Measurements from ENCODE around the gene NKX6-2. TPM values are rescaled to one million over a fixed set of nuclear protein-coding genes. Genes with fewer than 3 reads are reported as not detected.

The NKX6-2 gene
- total RNA-seq, 1 experiment from 2014 or later, result not detected

- no peaks in the 10 kb centered on the region for H3K9me3 Mint-ChIP-seq (ENCODE audit: unreplicated experiment)
- H3K4me3 Mint-ChIP-seq (ENCODE audit: unreplicated experiment), result no peak overlapping the region
- Histone ChIP-seq H3K36me3 (ENCODE audit: control insufficient read depth, insufficient read depth, low read length) (no peaks in the 10 kb centered on the region; the same call in 1 of the 2 replicates), H3K27me3 (replicated peaks; ENCODE audit: control insufficient read depth, insufficient read depth, low read length) (no peaks in the 10 kb centered on the region), H3K4me1 (no peaks in the 10 kb centered on the region), H3K4me3 (ENCODE audit: low read depth, low read length) (no peak overlapping the region), H3K9me3 (no peaks in the 10 kb centered on the region)
- TF ChIP-seq CTCF (IDR thresholded peaks at IDR 0.05; ENCODE audit: insufficient read depth in 1 of 2, low read depth in 1 of 2, low read length in 1 of 2, severe bottlenecking in 1 of 2, unreplicated experiment in 1 of 2), result no peak
- ChIA-PET CTCF (no interaction called here), POLR2A (no interaction called here)
- H3K27ac Mint-ChIP-seq (ENCODE audit: unreplicated experiment), result no peak overlapping the region
- peaks cover 7% of the 10 kb centered on the region for H3K36me3 Mint-ChIP-seq (ENCODE audit: insufficient read depth, unreplicated experiment)
- BruUV-seq (replicated peaks), result no TSS peak
- H3K4me1 Mint-ChIP-seq (ENCODE audit: low read depth, unreplicated experiment), result no peaks in the 10 kb centered on the region
- intact Hi-C loops (cut with micrococcal nuclease; ENCODE audit: unreplicated experiment), result no loop called here
- no peak for DNase-seq
- no peaks in the 10 kb centered on the region for H3K27me3 Mint-ChIP-seq (ENCODE audit: insufficient read depth, unreplicated experiment)
These were observed 24.4 kb downstream of the NKX6-2 start for GRCh38 chr10:132761395-132762060.

GRCh38 chr10:132758865-132759264, 27.1 kb downstream of the NKX6-2 start:
- H3K27ac Mint-ChIP-seq (ENCODE audit: unreplicated experiment), result no peak overlapping the region
- ChIA-PET POLR2A (no interaction called here), CTCF (no interaction called here)
- Histone ChIP-seq H3K4me1 (no peaks in the 10 kb centered on the region), H3K27me3 (replicated peaks; ENCODE audit: control insufficient read depth, insufficient read depth, low read length) (no peaks in the 10 kb centered on the region), H3K36me3 (ENCODE audit: control insufficient read depth, insufficient read depth, low read length) (no peaks in the 10 kb centered on the region; the same call in none of the 2 replicates), H3K9me3 (no peaks in the 10 kb centered on the region), H3K4me3 (ENCODE audit: low read depth, low read length) (no peak overlapping the region)
- intact Hi-C loops (cut with micrococcal nuclease; ENCODE audit: unreplicated experiment), result no loop called here
- H3K4me3 Mint-ChIP-seq (ENCODE audit: unreplicated experiment), result no peak overlapping the region
- BruUV-seq (replicated peaks), result no TSS peak
- H3K27me3 Mint-ChIP-seq (ENCODE audit: insufficient read depth, unreplicated experiment), result no peaks in the 10 kb centered on the region
- H3K4me1 Mint-ChIP-seq (ENCODE audit: low read depth, unreplicated experiment), result no peaks in the 10 kb centered on the region
- H3K9me3 Mint-ChIP-seq (ENCODE audit: unreplicated experiment), result peaks cover 14% of the 10 kb centered on the region
- DNase-seq, result no peak
- TF ChIP-seq CTCF (IDR thresholded peaks at IDR 0.05; ENCODE audit: insufficient read depth in 1 of 2, low read depth in 1 of 2, low read length in 1 of 2, severe bottlenecking in 1 of 2, unreplicated experiment in 1 of 2), result no peak
- H3K36me3 Mint-ChIP-seq (ENCODE audit: insufficient read depth, unreplicated experiment), result peaks cover 9% of the 10 kb centered on the region

- TF ChIP-seq CTCF (IDR thresholded peaks at IDR 0.05; ENCODE audit: insufficient read depth in 1 of 2, low read depth in 1 of 2, low read length in 1 of 2, severe bottlenecking in 1 of 2, unreplicated experiment in 1 of 2), result no peak
- Mint-ChIP-seq H3K9me3 (ENCODE audit: unreplicated experiment) (peaks cover 14% of the 10 kb centered on the region), H3K27ac (ENCODE audit: unreplicated experiment) (no peak overlapping the region), H3K27me3 (ENCODE audit: insufficient read depth, unreplicated experiment) (no peaks in the 10 kb centered on the region), H3K36me3 (ENCODE audit: insufficient read depth, unreplicated experiment) (peaks cover 7% of the 10 kb centered on the region), H3K4me1 (ENCODE audit: low read depth, unreplicated experiment) (no peaks in the 10 kb centered on the region), H3K4me3 (ENCODE audit: unreplicated experiment) (no peak overlapping the region)
- DNase-seq, result no peak
- intact Hi-C loops (cut with micrococcal nuclease; ENCODE audit: unreplicated experiment), result no loop called here
- Histone ChIP-seq H3K4me3 (ENCODE audit: low read depth, low read length) (no peak overlapping the region), H3K4me1 (no peaks in the 10 kb centered on the region), H3K9me3 (no peaks in the 10 kb centered on the region), H3K27me3 (replicated peaks; ENCODE audit: control insufficient read depth, insufficient read depth, low read length) (no peaks in the 10 kb centered on the region), H3K36me3 (ENCODE audit: control insufficient read depth, insufficient read depth, low read length) (peaks cover 2% of the 10 kb centered on the region)
- ChIA-PET POLR2A (no interaction called here), CTCF (no interaction called here)
- BruUV-seq (replicated peaks), result no TSS peak
These were observed 28.8 kb downstream of the NKX6-2 start for GRCh38 chr10:132757171-132757570.

Measured in Caco-2 (cell line).